Cerebellar nuclear complex (tissue), 1 donor: ENCODE results near the gene PMS1.
"Not testable (repeated sequence)": the region's sequence is repeated elsewhere in the genome, so short reads cannot be mapped to it uniquely, and the experiment has no call there.

ENCODE experiments used
- DNase-seq, 2 experiments: peaks; one replicate each; lab custom pipeline; 2025; lab: John Stamatoyannopoulos, UW

PMS1 gene

GRCh38 chr2:189865826-189866225 is 81.6 kb downstream of the PMS1 start:
- DNase-seq = no peak

DNA sequence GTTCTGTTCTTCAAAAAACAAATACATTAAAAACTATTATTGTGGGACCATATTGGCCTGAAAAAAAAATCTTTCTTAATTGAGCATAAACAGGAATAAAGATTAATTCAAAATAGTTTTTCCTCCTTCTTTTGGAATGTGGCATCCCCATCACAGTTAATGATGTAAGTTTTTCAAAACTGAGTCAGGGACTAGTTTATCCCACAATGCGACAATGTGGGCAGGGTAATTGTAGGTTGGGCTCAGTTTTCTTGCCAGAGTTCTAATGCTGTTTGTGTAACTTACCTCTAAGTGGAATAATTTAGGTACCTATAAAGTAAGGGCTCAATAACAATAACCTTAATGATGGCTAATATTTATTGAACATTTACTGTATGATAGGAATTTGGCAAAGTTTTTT is 82.0 kb downstream of the PMS1 start:
- no peak for DNase-seq

DNA sequence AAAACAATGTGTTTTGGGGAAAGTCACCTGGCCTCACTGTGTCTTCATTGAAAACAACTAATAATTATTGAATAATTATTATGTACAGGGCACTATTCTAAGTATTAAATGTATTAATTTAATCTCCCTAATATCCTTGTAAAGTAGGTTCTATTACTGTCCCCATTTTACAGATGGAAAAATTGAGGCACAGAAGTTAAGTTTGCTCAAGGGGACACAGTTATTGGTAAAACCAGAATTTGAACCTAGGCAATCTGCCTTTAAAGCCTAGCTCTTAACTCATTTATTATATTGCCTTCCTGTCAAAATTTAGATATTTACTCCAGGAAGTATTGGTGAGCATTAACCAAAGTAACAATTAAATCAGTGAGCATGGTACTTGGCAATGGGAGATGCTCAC is 84.6 kb downstream of the PMS1 start:
- no peak for DNase-seq

DNA sequence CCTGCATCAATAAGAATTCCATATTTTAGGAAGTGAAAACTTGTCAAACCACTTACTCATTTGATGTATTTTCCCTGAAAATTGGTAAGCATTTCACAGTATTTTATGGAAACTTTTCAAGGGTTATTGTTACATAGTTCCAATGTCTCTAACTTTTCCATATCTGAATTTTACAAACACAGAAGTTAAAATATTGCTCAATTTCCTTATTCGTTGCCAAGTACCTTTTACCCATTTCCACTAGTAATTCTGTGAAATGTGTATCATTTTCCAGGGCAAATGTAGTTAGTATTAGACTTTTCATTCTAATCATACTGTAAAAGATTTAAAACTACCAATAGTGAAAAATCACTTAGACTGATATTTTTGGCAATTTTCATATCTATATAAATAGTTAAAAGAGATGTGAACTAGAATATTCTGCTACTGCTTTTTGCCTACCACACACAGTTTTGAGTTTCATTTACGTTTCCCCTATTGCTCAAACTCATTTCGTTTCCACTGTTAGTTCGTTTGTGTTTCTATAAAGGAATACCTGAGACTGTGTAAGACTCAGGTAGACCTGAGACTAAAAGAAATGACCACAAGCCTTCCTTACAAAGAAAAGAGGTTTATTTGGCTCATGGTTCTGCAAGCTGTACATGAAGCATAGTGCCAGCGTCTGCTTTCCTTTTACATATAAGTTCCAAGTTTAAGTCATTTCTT is 86.3 kb downstream of the PMS1 start:
- DNase-seq = no peak

DNA sequence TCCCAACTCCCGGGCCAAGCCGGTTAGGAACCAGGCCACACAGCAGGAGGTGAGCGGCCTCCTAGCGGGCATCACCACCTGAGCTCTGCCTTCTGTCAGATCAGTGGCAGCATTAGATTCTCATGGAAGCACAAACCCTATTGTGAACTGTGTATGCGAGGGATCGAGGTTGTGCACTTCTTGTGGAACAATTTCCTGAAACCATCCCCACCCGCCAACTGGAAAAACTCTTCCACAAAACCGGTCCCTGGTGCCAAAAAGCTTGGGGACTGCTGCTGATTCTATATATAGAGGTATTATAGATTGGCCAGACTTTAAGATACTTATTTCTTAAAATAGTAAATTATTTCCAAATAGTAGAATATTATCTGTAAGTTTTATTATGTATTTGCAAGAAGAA is 89.4 kb downstream of the PMS1 start:
- DNase-seq = no peak

GRCh38 chr2:189874586-189875320 is 90.5 kb downstream of the PMS1 start:
- DNase-seq = no peak

GRCh38 chr2:189876271-189876670 is 92.0 kb downstream of the PMS1 start:
- no peak for DNase-seq

DNA sequence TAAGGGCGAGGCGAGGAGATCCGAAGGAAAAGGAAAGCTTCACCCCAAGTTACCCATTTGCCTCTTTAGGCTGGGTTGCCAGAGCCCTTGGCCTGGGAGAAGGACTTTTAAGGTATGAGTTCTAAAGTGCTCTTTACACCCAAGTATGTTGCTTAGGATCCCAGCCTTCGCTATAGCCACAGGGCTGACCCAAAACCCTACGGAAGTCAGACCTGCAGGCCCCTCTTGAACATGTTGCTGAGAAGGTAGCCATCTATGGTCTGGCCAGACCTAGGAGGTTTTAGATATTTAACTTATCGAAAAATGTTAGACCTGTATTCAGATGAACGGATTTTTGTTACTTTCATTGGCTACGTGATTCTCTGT is 95.4 kb downstream of the PMS1 start:
- no peak for DNase-seq

- DNase-seq = no peak
Observed at GRCh38 chr2:189880429-189880828, 96.2 kb downstream of the PMS1 start.

GRCh38 chr2:189880832-189881492 is 96.7 kb downstream of the PMS1 start:
- DNase-seq = no peak

GRCh38 chr2:189885368-189885767 is 101.1 kb downstream of the PMS1 start:
- no peak for DNase-seq

GRCh38 chr2:189892546-189893294 is 108.5 kb downstream of the PMS1 start:
- not testable (repeated sequence) for DNase-seq

- no peak for DNase-seq
Observed at GRCh38 chr2:189896809-189897208, 112.6 kb downstream of the PMS1 start.

DNA sequence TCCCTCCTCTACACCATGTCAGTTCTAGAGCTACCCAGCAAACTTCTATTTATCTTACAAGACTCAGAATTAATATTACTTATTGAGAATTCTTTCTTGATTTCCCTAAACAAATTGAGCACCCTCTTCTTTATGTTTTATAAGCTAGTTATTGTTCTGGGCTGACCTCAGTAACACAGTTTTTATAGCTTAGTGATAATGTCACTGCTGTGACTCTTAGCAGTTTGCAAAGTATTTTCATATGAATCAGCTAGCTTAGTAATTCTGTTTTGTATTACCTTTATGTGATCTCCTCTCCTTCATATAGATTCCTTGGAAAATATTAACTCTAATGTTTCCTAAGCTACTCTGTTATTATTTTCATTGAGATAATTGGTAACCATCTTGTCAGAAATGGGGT is 114.9 kb downstream of the PMS1 start:
- DNase-seq = no peak

- DNase-seq = no peak
Observed at GRCh38 chr2:189900726-189901125, 116.5 kb downstream of the PMS1 start.

GRCh38 chr2:189901664-189902063 is 117.4 kb downstream of the PMS1 start:
- DNase-seq = no peak

GRCh38 chr2:189913821-189914220 is 129.6 kb downstream of the PMS1 start:
- DNase-seq = no peak

DNA sequence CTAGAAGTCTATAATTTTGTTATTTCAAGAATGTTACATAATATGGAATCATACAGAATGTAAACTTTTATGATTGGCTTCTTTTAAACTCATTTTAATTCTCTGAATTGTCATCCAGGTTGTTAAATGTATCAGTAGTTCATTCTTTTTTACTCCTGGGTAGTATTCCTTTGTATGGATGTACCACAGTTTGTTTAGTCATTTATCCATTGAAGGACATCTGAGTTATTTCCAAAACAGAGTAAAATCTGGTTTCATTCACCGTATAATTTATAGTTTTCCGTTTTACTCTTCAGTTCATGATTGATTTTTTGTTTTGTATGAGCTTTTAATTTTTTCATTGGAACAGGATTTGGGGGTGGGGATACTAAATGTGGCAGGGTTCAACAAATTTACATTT is 132.4 kb downstream of the PMS1 start:
- DNase-seq = no peak
